Progenitor cell of endocrine pancreas (in vitro differentiated cells): ENCODE measurements around the gene SOX10. TPM values are rescaled to one million over a fixed set of nuclear protein-coding genes. Genes with fewer than 3 reads are reported as not detected.
"Not testable (repeated sequence)": the region's sequence is repeated elsewhere in the genome, so short reads cannot be mapped to it uniquely, and the experiment has no call there.

ENCODE experiments used
- DNase-seq: peaks from one replicate; pipeline ENCODE4 v3.0.0; 2021; ENCODE audit warnings: low spot score; ENCODE audit not compliant: unreplicated experiment
- H3K27ac Mint-ChIP-seq: 2 replicates; pipeline ENCODE4 v1.8.0; 2021; ENCODE audit warnings: mild to moderate bottlenecking, moderate library complexity, mixed read lengths
- H3K27me3 Mint-ChIP-seq: 2 replicates; pipeline ENCODE4 v1.8.0; 2021; ENCODE audit warnings: mixed read lengths
- H3K36me3 Mint-ChIP-seq: 2 replicates; pipeline ENCODE4 v1.8.0; 2022; ENCODE audit warnings: mixed read lengths; ENCODE audit not compliant: insufficient read depth
- H3K4me1 Mint-ChIP-seq: 2 replicates; pipeline ENCODE4 v1.8.0; 2021; ENCODE audit warnings: low read depth, mixed read lengths
- H3K4me3 Mint-ChIP-seq: 2 replicates; pipeline ENCODE4 v1.8.0; 2021; ENCODE audit warnings: low read depth, mild to moderate bottlenecking, moderate library complexity, mixed read lengths
- H3K9me3 Mint-ChIP-seq: 2 replicates; pipeline ENCODE4 v1.8.0; 2021; ENCODE audit warnings: low read depth, mixed read lengths
- total RNA-seq: library from RNA; stranded (reverse); gene quantifications from 2 replicates; pipeline ENCODE4 v1.2.1, GENCODE V29; 2021
- TF ChIP-seq, protein P1 (sequence below): fragments of 200-600 bp; sonication (generic); IDR thresholded peaks from one replicate; pipeline ENCODE4 v1.5.0; 2021; ENCODE audit warnings: antibody characterized with exemption, mild to moderate bottlenecking; ENCODE audit not compliant: unreplicated experiment

Gene SOX10
- total RNA-seq, 1 donor from 2014 or later = 1.3 TPM

DNA sequence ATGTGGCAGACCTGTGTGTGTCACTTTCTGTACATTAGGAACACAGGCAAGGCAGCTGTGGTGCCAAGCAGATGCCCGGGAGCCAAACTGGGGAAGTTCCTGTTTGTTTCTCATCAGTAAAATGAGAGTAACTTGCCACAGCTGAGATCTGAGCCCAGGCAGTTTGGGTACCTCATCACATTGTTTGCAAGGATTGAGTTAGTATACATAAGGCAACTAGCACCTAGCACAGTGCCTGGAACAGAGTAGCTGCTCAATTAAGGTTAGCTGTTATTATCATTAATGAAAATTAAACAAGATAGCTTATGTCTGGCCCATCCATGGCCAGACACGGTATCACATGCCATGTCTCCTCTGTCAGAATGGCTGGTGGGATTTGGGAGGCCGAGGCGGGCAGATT, 7.8 kb downstream of the SOX10 start:
- TF ChIP-seq, protein P1, sequence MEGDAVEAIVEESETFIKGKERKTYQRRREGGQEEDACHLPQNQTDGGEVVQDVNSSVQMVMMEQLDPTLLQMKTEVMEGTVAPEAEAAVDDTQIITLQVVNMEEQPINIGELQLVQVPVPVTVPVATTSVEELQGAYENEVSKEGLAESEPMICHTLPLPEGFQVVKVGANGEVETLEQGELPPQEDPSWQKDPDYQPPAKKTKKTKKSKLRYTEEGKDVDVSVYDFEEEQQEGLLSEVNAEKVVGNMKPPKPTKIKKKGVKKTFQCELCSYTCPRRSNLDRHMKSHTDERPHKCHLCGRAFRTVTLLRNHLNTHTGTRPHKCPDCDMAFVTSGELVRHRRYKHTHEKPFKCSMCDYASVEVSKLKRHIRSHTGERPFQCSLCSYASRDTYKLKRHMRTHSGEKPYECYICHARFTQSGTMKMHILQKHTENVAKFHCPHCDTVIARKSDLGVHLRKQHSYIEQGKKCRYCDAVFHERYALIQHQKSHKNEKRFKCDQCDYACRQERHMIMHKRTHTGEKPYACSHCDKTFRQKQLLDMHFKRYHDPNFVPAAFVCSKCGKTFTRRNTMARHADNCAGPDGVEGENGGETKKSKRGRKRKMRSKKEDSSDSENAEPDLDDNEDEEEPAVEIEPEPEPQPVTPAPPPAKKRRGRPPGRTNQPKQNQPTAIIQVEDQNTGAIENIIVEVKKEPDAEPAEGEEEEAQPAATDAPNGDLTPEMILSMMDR = no peak
- Mint-ChIP-seq H3K4me1 (no peaks in the 10 kb centered on the region), H3K27me3 (peaks cover 7% of the 10 kb centered on the region), H3K27ac (no peak overlapping the region), H3K9me3 (no peaks in the 10 kb centered on the region), H3K36me3 (peaks cover 8% of the 10 kb centered on the region), H3K4me3 (no peak overlapping the region)
- no peak for DNase-seq

DNA sequence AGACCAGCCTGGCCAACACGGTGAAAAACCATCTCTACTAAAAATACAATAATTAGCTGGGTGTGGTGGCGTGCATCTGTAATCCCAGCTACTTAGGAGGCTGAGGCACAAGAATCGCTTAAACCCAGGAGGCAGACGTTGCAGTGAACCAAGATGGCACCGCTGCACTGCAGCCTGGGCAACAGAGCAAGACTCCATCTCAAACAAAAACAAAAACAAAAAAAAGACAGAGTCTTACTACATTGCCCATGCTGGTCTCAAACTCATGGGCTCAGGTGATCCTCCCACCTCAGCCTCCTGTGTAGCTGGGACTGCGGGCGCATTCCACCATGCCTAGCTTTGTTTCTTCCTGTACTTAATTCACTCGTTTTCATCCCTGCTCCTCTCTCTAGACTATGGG, 8.3 kb downstream of the SOX10 start:
- not testable (repeated sequence) for DNase-seq, H3K4me1 Mint-ChIP-seq, H3K36me3 Mint-ChIP-seq, H3K27ac Mint-ChIP-seq, H3K4me3 Mint-ChIP-seq, H3K27me3 Mint-ChIP-seq, H3K9me3 Mint-ChIP-seq

DNA sequence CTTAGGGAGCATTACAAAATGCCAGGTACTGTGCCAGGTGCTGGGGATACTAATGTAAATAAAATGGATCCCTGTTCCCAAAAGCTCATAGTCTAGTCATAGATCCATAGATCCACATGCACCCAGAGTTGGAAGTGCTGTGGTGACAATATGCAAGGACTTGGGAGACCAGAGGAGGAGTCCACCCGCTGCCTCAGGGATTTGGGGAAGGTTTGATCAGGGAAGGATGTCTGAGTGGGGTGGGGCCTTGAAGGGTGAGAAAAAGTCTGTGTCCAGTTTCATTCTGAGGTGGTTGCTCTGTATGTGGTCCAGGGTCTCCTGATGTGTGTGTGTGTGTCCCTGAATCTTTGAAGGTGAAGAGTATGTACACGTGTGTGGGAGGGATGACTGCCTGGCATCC, 9.2 kb downstream of the SOX10 start:
- Mint-ChIP-seq H3K36me3 (peaks cover 8% of the 10 kb centered on the region), H3K9me3 (no peaks in the 10 kb centered on the region), H3K4me3 (no peak overlapping the region), H3K27ac (peak overlapping the region; percentile 26), H3K4me1 (no peaks in the 10 kb centered on the region), H3K27me3 (no peaks in the 10 kb centered on the region)
- TF ChIP-seq, protein P1 = no peak
- no peak for DNase-seq

DNA sequence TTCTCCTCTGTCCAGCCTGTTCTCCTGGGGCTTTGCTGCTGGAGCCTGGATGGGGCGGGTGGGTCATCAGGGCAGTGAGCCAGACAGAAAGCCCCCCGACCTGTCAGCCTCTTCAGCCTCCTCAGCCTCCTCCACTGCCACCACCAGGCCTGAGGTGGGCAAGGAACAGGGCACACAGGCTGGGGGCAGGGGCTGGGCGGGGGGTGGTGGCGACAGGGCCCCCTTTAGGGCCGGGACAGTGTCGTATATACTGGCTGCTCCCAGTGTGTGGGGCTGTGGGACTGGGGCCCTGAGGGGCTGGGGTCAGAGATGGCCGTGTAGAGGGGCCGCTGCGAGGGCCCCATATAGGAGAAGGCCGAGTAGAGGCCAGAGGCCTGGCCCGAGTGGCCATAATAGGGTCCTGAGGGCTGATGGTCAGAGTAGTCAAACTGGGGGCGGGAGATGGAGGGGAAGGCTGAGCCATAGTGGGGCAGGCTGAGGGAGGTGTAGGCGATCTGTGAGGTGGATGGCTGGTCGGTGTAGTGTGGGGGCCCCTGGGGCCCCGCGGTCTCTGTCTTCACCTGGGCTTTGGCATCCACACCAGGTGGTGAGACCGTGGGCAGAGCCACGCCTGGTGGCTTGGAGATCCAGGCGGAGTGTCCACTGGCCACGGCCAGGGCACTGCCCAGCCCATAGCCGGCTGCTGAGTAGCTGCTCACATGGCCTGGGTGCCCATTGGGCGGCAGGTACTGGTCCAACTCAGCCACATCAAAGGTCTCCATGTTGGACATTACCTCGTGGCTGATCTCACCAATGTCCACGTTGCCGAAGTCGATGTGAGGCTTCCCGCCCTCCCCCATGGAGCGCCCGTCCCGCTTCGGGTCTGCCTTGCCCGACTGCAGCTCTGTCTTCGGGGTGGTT, 10.8 kb downstream of the SOX10 start:
- H3K9me3 Mint-ChIP-seq = no peaks in the 10 kb centered on the region
- no peaks in the 10 kb centered on the region for H3K27me3 Mint-ChIP-seq
- H3K36me3 Mint-ChIP-seq = peaks cover 12% of the 10 kb centered on the region
- no peak overlapping the region for H3K27ac Mint-ChIP-seq
- H3K4me1 Mint-ChIP-seq = no peaks in the 10 kb centered on the region
- no peak overlapping the region for H3K4me3 Mint-ChIP-seq
- TF ChIP-seq, protein P1 = no peak
- no peak for DNase-seq

DNA sequence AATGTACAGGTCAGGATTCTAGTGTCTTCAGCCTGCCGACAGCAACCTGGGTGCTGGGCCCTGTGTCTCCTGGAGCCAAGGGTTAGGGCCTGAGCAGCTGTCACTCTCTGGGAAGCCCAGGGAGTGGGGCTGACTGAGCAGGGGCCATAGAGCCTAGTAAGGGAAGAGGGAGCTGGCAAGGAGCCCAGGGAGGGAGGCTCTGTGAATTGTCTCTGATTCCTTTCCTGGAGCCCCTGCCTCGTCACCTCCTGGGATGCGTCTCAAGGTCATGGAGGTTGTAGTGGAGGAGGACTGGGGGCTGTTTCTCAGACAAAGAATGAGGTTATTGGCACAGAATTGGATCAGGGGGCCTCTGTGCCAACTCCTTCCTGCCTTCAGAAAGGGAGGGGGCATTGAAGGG, 11.8 kb downstream of the SOX10 start:
- Mint-ChIP-seq H3K4me3 (no peak overlapping the region), H3K27me3 (no peaks in the 10 kb centered on the region)
- TF ChIP-seq, protein P1 = no peak

More for the DNA sequence above, 11.8 kb downstream of the SOX10 start:
- Mint-ChIP-seq H3K36me3 (peaks cover 18% of the 10 kb centered on the region), H3K4me1 (peaks cover 5% of the 10 kb centered on the region), H3K27ac (no peak overlapping the region), H3K9me3 (no peaks in the 10 kb centered on the region)
- DNase-seq = no peak
